DMS114 treated with DMSO at 0.1 percent for 48 hours (cell line): ENCODE data around the gene TNFAIP1.

Source experiments
- DNase-seq: peaks from one replicate; lab custom pipeline; 2025; ENCODE audit not compliant: unreplicated experiment; lab: John Stamatoyannopoulos, UW

TNFAIP1 gene

GRCh38 chr17:28370744-28371103 is 35.2 kb downstream of the TNFAIP1 start:
- DNase-seq: no peak

GRCh38 chr17:28371245-28372202 is 36.0 kb downstream of the TNFAIP1 start, which contains the start of gene SARM1:
Gene SARM1 (plus strand): TSS chr17:28371694. CDS start chr17:28372033, 339 bp downstream.
- peak; percentile 89 for DNase-seq

GRCh38 chr17:28372203-28372944 is 36.8 kb downstream of the TNFAIP1 start:
- DNase-seq: no peak

- DNase-seq: no peak
These were observed 37.3 kb downstream of the TNFAIP1 start for GRCh38 chr17:28372945-28373274.

- DNase-seq: no peak
These were observed 44.5 kb downstream of the TNFAIP1 start for GRCh38 chr17:28379814-28380801.

- no peak for DNase-seq
These were observed 45.7 kb downstream of the TNFAIP1 start for GRCh38 chr17:28381141-28381825.

- DNase-seq: no peak
These were observed 48.9 kb downstream of the TNFAIP1 start for GRCh38 chr17:28384281-28385036.

GRCh38 chr17:28385037-28385400 is 49.5 kb downstream of the TNFAIP1 start:
- DNase-seq: no peak

GRCh38 chr17:28385406-28385805 is 49.8 kb downstream of the TNFAIP1 start:
- DNase-seq: no peak

- DNase-seq: no peak
These were observed 50.8 kb downstream of the TNFAIP1 start for GRCh38 chr17:28386391-28386790.

- DNase-seq: no peak
These were observed 52.5 kb downstream of the TNFAIP1 start for GRCh38 chr17:28388106-28388505.

- no peak for DNase-seq
These were observed 54.6 kb downstream of the TNFAIP1 start for GRCh38 chr17:28390141-28390540.

- no peak for DNase-seq
These were observed 55.0 kb downstream of the TNFAIP1 start for GRCh38 chr17:28390563-28390962.

- no peak for DNase-seq
These were observed 55.4 kb downstream of the TNFAIP1 start for GRCh38 chr17:28390984-28391383.

- DNase-seq: no peak
These were observed 55.8 kb downstream of the TNFAIP1 start for GRCh38 chr17:28391401-28391800.

GRCh38 chr17:28392491-28392890 is 56.9 kb downstream of the TNFAIP1 start:
- no peak for DNase-seq

- no peak for DNase-seq
These were observed 59.0 kb downstream of the TNFAIP1 start for GRCh38 chr17:28394337-28395116.

GRCh38 chr17:28395426-28395825 is 59.9 kb downstream of the TNFAIP1 start:
- DNase-seq: no peak

GRCh38 chr17:28395968-28396367 is 60.4 kb downstream of the TNFAIP1 start:
- DNase-seq: no peak
